HG02571 (cell line): ENCODE measurements around the gene NAT9.

Experiments
- ATAC-seq: cut with Tn5 transposase; IDR thresholded peaks from one replicate; pipeline ENCODE4 v1.9.1; 2021; ENCODE audit warnings: mild to moderate bottlenecking, moderate library complexity; ENCODE audit not compliant: unreplicated experiment

Gene NAT9

DNA sequence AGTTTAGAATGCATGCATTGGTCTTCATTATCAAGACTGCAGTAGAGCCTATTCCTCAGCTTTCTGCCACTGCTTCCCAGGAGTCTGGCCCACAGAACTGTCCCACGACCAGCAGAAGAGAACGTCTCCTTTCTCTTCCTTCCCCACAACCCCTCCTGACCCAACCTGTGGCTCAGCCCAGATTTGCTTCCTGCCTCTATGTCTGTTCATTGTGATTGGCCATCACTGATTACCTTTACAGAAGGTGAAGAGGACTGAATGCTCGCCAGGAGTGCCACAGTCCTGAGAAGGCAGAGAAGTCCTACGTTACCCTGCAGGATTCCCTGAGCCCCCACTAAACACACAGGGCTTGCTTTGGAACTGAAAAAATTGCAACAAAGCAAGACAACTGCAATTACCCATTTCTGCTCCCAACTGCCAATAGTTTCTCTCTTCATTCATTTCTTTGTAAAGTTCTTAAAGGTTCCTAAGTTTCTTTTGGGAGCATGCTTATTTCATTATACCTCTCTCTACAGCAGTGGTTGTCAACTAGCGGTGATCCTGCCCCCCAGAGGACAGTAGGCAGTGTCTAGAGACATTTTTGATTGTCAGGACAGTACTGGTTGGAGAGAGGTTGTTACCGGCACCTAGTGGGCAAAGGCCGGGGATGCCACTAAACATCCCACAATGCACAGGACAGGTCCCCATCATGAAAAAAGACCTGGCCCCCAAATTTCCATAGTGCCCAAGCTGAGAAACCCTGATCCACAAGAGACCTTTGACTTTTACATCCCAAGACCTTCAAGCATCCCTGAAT, 4.5 kb upstream of the NAT9 start:
- no peak for ATAC-seq

DNA sequence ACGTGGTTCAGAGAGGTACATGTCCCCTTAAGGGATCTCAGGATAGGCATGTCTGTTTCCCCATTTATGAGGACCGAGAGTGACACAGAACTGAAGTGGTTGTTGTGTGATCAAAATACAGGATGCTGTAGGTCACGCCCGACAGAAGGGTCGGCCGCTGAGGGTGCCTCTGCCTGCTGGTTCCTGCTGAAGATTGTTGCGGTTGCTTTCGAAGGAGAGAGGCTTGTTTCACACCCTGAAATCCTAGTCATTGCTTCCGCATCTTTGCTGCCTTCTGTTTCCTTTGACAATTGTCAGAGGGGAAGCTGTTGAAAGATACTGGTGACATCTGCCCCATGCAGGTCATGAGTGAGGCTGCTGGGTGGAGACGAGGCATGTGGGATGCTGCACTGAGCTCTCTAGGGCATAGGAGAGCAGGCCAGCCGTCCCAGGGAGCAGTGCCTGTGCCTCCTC, 3.8 kb upstream of the NAT9 start:
- no peak for ATAC-seq

DNA sequence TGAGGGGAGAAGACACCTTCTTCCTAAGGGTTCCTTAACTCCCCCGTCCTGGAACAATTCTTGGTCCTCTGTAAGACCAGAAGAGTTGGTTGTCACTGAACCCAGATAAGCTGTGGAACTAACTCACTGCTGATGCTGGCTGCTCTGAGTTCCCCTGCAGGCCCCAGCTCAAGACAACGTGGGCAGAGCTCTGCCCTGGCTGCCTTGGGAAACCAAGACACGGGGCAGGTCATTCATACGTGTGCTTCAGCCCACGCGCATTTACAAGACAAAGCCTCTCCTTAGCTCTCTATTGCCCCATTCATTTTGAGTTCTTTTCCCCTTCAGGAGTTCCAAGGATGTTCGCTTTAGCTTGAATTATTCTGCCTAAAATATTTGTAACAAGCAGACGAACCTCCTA, 3.4 kb upstream of the NAT9 start:
- no peak for ATAC-seq

DNA sequence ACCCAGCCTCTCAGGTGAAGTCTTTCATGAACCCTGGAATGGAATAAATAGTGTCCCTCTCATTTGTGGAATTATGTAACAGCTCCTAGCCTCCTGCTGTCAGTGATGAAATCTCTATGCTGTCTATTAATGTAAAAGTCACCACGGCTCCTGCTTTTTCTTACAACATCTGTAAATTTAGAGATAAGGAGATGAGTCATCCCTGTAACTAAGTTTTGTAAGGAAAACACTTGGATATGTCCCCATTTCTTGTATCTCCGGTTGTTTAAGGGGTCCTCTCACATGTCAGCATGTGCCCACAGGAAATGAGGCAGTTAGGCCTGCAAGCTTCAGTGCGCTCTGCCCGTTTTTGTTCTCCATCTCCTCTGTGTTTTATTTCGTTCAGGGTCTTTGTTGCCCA, 2.8 kb upstream of the NAT9 start:
- ATAC-seq = no peak

DNA sequence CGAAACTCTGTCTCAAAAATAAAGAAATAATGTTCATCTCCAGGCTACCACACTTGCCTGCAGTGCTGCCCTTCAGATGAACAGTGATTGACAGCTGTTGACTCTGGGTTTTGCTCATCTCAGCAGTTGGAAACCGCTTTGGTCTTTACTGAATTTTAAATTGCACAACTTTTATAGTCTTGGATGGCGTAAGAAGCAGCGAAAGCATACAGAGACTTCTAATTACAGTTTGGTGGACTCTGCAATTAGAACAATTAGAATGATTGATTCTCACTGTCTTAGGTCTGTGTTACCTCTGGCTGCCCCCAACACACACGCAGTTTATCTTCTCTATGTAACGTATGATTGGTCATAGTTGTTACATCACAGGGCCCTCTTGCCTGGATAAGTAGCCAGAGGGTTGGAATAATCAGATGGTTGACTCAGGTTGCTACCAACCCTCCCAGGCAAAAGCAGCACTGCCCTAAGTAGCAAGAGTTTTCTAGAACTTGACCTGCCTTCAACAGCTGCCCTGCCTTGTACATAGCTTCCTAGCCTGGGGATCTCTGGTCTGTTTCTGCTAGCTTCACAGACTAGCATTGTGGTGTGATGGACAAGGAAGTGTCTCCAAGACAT, 1.9 kb upstream of the NAT9 start:
- no peak for ATAC-seq

DNA sequence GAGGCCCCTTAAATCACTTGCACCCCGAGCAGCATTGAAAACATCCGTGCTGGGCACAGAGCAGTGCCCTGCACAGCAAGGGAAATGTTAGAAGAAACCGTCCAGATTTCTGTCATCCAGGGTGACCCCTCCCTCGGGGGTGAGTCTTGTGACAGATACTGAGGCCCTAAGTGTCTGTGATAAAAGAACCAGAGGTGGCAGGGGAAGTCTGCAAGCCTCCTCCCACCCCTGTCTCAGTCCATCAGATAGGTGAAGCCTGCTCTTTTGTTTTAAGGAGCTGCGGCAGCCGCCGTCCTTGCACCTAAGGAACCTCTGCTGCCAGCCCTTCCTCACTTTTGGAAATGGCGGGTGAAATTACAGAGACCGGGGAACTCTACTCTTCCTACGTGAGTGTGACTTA, 845 bp upstream of the NAT9 start:
- no peak for ATAC-seq

DNA sequence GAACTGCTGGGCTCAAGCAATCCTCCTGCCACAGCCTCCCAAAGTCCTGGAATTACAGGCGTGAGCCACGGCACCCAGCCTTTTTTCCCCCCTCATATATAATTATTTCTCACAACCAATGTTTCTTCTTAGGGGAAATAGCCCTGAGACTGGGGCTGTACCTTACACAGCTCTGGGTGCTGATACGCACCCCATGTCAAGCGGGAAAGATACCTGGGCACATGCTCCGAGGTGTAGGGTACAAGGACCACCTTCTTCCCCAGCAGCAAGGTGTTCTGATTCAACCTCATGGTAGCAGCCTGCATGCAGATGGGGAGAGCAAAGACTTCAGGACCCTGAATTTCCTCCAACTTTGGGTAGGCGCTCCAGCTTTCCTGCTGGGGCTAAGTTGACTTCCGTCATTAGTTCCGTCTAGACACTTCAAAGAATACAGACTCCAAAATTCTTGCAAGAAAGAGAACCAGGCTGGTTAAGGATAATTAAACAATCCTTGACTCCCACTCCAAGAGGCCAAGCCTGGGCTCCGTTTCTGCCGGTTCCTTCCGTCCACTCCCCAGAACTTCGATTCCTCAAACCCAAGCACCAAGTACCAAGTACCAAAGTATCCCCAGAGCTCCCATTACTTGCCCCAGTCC, 619 bp downstream of the NAT9 start:
- no peak for ATAC-seq

DNA sequence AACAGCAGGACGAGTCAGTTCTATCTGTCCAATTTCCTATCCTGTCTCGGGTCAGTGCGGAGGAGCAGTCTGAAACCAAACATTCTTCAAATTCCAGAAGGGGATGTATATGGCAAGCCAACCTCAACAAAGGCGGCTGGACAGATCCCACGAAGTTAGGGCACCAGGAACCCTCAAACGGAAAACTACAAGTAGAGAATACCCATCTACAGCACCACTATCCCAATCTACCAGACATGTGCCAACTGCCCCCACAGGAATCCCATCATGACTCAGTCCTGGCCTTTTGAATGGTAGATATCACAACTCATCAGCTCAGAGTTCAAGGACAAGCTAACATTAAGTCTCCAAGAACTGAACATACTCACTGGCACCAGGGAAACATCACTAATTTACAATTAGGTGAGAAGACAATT, 2.3 kb downstream of the NAT9 start:
- no peak for ATAC-seq

DNA sequence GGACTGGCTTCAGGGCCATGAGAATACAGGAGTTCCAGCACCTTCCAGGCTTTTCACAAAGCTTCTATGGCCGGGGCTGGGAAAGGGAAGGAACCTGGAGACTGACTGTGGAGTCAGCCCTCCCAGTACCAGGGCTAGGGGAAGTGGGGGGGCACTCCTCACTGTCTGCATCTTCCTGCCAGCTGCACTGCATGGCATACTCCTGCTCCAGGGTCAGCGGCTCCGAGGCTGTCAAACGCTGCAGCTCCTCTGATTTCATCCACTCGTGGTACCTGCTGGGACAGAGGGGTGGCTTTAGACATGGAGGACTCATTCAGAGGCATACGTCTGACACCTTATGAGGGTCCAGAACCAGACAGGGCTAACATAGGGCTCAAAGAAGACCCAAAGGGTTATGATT, 2.7 kb downstream of the NAT9 start:
- ATAC-seq = no peak

DNA sequence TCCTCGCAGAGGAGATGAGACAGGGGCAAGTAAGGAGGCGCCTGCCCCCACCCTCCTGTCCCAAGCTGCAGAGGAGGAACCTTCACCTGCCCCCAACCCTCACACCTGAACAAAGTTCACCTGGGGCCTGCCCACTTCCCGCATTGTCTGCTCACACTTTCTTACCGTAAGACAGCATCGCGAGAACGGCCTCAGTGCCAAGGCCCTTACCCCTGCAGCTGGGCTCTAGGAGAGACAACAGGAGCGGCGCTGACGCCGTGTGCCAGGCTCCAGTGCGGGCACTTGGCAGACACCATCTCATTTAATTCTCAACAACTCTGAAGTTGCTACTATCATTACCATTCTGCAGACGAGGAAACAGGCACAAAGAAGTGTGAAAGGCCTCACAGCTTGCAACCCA, 4.1 kb downstream of the NAT9 start:
- ATAC-seq = no peak

DNA sequence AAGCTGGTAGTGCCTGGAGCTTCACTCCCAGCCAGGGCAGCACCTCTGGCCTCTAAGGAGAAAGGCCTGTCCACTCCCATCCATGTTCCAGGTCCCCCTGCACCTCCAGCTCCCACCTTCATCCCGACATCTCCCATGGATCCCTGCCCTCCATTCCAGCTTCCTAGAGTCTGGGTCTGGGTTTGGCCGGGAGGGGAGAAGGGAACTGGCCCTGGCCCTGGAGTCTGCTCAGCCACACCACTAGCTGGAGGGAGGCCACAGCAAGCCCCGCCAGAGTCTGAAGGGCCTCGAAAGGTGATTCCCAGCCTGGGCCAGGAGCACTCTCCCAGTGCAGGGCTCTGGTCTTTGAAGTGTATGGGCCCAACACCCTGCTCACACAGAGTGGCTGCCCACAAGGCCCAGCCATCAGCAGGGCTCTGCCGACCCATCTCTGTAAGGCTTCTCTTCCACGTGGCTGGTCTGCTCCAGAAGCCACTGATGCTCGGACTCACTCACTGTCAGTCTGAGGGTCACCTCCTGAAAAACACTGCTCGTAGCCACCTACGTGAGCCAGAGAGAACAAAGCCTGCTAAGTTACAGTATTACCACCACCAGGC, 4.7 kb downstream of the NAT9 start:
- ATAC-seq = no peak

DNA sequence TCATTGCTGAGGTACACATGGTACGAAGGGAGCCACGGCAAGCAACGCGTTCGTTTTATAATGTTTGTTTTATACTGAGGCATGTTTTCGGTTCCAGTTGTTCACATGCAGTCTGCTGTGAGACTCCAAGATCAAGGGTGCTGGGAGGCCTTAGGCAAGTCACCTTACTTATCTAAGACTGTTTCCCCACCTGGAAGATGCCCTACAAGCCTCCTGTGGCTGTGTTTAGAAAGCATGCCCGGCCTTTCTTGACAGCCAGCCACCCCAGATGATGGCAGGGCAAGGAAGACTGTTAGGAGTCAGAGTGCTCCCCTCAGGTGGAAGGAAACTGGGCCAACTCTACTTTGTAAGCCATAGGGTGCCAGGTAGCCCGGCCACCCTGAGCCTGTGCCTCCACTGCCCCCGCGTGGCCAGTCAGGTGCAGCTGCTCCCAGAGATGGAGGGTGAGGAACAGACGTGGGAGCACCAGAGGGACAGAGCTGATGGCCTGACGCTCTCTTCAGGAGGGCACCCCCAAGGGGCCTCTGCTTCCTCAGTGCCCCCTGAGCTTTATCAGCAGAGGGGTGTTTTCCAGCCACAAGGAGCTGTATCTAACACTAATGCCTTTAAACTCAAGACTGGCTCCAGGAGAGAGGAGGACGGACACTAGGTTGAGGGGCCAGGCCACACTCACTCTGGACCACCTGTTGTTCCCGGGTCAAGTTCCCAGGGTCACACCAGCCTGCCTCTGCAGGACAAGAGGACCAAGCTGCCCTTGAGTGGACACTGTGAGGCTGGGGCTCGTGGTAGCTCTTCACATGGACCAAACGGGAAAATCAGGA, 5.4 kb downstream of the NAT9 start:
- no peak for ATAC-seq

DNA sequence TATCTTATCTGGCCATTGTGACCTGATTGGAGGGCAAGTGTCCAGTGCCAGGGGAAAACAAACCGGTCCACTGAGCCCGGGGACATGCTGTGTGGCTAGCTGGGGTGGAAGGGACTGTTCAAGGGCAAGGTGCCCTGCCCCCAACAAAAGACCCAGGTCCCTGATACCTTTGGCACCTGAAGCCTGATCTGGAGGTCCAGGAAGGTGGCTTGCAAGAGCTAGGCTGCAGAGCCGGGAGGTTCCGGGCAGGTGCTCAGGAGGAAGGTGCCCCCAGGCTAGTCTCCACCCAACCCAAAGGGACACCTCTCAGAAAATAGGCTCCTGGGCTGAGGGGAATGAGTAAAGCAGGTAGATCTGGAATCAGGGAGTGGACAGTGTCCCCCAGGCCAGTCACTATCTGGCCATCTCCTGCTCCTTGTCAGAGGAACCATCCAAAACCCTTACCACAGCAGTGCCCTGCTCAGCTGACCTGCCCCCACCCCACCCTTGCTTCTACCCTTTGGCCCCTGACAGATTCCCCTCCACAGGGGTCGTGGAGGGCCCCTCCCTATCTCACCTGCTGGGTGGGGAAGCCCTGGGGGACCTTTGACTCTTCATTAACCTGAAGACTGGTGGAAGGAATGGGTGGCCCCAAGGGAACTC, 6.2 kb downstream of the NAT9 start:
- ATAC-seq = no peak

DNA sequence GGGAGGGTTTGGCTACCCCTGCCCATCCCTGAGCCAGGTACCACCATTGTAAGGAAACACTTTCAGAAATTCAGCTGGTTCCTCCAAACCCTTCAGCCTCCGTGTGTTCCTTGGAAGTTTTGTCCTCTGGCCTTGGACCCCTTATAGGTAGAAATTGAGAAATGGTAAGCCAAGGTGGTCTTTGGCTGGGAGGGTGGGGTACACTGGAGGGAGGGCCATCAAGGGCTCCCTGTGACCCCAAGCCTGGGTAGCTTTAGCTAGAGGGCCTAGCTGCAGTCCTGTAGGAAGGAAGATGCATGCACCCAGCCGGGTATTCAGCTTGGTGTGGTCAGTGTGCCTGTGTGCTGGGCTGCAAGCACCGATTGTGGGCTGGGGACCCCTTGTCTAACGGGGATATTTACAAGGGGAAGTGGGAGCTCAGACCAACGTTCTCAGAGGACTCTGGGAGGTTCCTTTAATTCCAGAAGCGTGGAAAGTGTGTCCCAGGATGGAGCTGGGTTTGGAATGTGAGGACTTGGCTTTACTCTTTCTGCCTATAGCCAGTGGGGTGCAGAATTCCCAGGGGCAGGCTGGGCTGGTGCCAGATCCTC, 6.8 kb downstream of the NAT9 start:
- no peak for ATAC-seq

DNA sequence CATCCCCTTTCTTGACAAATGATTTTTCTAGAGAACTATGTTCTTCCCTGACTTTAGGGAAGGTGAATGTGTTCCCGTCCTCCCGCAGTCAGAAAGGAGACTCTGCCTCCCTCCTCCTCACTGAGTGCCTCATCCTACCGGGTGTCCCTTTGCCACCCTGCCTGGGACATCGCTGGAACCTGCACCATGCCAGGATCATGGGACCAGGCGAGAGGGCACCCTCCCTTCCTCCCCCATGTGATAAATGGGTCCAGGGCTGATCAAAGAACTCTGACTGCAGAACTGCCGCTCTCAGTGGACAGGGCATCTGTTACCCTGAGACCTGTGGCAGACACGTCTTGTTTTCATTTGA, 7.4 kb downstream of the NAT9 start:
- no peak for ATAC-seq

DNA sequence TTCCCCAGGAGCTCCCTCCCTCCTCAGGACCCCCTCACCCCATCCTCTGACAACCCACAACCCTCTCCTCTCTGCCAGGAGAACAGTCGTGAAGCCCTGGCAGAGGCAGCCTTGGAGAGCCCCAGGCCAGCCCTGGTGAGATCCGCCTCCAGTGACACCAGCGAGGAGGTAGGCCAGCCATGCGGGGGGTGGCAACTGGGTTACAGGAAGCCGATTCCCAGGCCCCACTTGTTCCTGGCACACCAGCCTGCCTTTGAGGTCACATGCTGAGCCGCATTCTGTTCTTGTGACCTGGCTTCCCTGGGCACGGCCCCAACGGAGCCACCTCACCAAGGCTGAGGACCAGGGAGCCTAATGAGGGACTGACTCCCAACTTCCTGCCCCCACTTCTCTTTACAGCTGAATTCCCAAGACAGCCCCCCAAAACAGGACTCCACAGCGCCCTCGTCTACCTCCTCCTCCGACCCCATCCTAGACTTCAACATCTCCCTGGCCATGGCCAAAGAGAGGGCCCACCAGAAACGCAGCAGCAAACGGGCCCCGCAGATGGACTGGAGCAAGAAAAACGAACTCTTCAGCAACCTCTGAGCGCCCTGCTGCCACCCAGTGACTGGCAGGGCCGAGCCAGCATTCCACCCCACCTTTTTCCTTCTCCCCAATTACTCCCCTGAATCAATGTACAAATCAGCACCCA, 7.9 kb downstream of the NAT9 start:
- no peak for ATAC-seq

DNA sequence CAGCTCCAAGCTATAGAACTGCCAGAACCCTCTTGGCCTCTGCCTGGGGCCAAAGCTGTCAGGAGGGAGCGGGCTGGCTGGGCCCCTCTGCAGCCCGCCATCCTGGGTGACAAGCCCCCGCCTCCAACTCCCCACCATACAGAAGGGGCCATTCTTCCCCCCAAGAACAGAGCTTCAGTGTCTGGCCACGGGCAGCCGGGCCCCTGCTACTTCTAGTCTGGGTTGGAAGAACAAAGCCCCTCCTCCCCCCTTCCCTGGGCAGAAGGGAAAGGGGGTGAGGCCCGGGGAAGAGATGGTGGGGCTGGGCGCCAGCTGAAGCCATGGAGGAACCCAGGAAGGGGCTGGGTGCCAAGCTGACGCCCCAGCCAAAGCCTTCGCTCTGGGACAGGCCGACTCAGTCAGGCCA, 9.0 kb downstream of the NAT9 start:
- no peak for ATAC-seq

DNA sequence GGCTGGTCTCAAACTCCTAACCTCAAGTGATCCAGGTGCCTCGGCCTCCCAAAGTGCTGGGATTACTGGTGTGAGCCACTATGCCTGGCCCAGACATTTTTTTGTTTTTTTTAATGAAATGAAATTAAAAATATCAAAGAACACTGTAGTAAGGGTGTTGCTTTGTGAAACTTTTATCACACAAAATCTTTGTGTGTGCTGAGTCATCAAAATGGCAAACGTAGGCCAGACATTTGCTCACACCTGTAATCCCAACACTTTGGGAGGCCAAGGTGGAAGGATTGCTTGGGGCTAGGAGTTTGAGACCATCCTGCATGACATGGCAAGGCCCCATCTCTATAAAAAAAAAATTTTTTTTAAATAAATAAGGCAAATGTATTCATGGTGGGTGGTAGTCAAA, 9.7 kb downstream of the NAT9 start:
- no peak for ATAC-seq

DNA sequence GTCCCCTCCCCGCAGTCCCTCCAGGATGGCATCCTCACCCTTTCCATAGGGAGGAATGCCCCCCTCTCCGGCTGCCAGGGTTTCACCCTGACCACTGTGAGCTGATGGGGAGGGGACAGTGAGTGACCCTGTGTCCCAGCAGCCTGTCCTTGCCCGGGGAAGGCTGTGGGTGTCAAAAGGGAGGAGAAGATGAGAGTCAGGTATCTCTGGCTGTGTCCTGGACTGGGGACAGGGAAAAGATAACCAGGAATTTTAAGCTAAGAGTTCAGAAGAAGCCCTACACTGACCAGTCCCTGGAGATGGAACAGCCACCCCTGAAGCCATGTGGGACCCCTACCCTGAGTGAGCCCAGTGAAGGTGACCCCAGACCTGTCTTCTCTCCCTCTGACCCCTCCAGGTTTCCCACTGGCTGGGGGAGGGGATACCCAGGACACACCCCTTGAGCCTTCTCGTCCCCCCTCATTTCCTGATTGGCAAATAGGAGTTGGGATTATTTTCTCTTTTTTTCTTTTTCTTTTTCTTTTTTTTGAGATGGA, 11.3 kb downstream of the NAT9 start:
- ATAC-seq = no peak
